Colonic mucosa (tissue), 4 donors: ENCODE measurements around the gene EVA1B. TPM values are rescaled to one million over a fixed set of nuclear protein-coding genes. Genes with fewer than 3 reads are reported as not detected.

ENCODE experiments used
- DNase-seq: peaks from one replicate; pipeline ENCODE4 v3.0.0-alpha.2; 2020
- H3K27ac ChIP-seq: fragments of 200-600 bp; one replicate; pipeline ENCODE4 v1.8.0; 2021
- H3K27me3 ChIP-seq: fragments of 200-600 bp; one replicate; pipeline ENCODE4 v1.8.0; 2021
- H3K36me3 ChIP-seq: fragments of 200-600 bp; one replicate; pipeline ENCODE4 v1.8.0; 2021
- H3K4me1 ChIP-seq: fragments of 200-600 bp; one replicate; pipeline ENCODE4 v1.8.0; 2021; ENCODE audit warnings: mild to moderate bottlenecking
- H3K4me3 ChIP-seq: fragments of 200-600 bp; one replicate; pipeline ENCODE4 v1.8.0; 2021
- H3K9ac ChIP-seq, 2 donors: one replicate each; pipeline ENCODE4 v1.7.0; 2013; ENCODE audit warnings: control low read depth in 2 of 2, low read depth in 2 of 2, low read length in 2 of 2
- H3K9me3 ChIP-seq: fragments of 200-600 bp; one replicate; pipeline ENCODE4 v1.8.0; 2021
- CTCF ChIP-seq: fragments of 200-600 bp; IDR thresholded peaks from one replicate; pipeline ENCODE4 v1.8.0; 2022; ENCODE audit warnings: antibody characterized with exemption, mild to moderate bottlenecking
- intact Hi-C: fragments of 100-400 bp; cut with DNase I; formaldehyde crosslinking; loops from one replicate; pipeline ENCODE4 v1.14.1; 2022
- total RNA-seq, 2 donors: library from RNA; stranded (reverse); fragmentation: NEBNext Ultra II Directional in 1 of 2; extraction: Animal tissue kit (Norgen Biotek cat#: 25700) in 1 of 2; gene quantifications; one replicate each; pipeline ENCODE4 v1.2.1, GENCODE V29; 2021
- donor health status: healthy.
- donor health status: DM: no; HTN: no; CAD: no.
- donor health status: DM: no; HTN: no; CAD: no.

EVA1B gene
- total RNA-seq, 2 donors from 2014 or later, result 5.3 to 8.7 TPM

DNA sequence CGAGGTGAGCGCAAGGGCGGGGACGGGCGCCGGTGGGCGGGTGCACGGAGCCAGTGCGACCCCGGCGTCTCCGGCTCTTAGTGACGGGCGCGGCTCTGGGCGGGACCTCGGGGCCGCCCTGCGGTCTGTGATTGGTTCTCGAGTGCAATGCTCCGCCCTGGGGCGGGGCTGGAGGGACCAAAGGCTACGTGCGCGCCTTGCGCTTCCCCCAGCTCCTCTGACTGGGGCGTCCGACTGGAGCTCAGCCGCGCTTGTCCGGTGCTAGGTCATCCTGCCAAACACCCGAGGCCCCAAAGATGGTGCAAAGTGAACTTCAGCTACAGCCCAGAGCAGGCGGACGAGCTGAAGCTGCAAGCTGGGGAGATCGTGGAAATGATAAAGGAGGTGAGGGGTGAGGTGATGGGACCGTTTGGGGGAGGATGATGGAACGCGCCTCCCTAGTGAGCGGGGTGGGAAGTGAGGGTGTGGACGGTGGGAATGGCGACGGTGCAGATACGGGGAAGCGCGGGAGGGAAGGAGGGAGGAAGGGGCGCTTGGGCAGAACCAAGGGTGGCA is 16.5 kb downstream of the EVA1B start:
- intact Hi-C loops, result no loop called here
- H3K9ac ChIP-seq, result peak overlapping the region; percentile 20 to 76
- no peaks in the 10 kb centered on the region for H3K9me3 ChIP-seq
- peak overlapping the region; percentile 94 for H3K4me3 ChIP-seq
- H3K36me3 ChIP-seq, result no peaks in the 10 kb centered on the region
- peak; percentile 96 for DNase-seq
- H3K27me3 ChIP-seq, result no peaks in the 10 kb centered on the region
- H3K27ac ChIP-seq, result peak overlapping the region; percentile 90
- TF ChIP-seq CTCF, result no peak
- peaks cover 4% of the 10 kb centered on the region for H3K4me1 ChIP-seq

GRCh38 chr1:36306210-36306901 is 17.1 kb downstream of the EVA1B start, which contains the start of gene SH3D21:
SH3D21 (plus strand) TSS chr1:36306368; CDS start chr1:36306421, 53 bp downstream.
- intact Hi-C loops, result no loop called here
- Histone ChIP-seq H3K4me1 (peaks cover 4% of the 10 kb centered on the region), H3K4me3 (peak within 1 kb of the TSS; percentile 94), H3K27ac (peak within 1 kb of the TSS; percentile 90), H3K27me3 (no peaks in the 10 kb centered on the region), H3K9me3 (no peaks in the 10 kb centered on the region), H3K36me3 (peaks cover 4% of the 10 kb centered on the region), H3K9ac (peak within 1 kb of the TSS; percentile 73 to 76)
- no peak for TF ChIP-seq CTCF
- DNase-seq, result peak; percentile 80

DNA sequence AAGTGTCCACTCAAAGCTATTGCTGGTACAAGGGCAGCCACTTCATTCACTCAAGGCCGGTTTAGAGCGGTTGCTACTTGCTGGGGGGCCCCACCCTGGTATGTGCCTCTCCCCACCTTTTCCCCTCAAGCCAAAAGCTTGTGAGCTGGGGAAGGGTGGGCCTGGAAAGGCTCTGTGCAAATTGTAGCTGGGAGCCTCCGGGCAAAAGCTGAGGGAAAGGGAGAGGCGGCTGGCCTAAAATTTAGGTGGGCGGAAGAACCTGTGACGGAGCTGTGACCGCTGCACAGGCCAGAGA is 17.6 kb downstream of the EVA1B start:
- peak overlapping the region; percentile 94 for H3K4me3 ChIP-seq
- peaks cover 9% of the 10 kb centered on the region for H3K36me3 ChIP-seq
- peak overlapping the region; percentile 90 for H3K27ac ChIP-seq
- peaks cover 4% of the 10 kb centered on the region for H3K4me1 ChIP-seq
- peak overlapping the region; percentile 73 to 76 for H3K9ac ChIP-seq
- peak; percentile 48 for DNase-seq
- TF ChIP-seq CTCF, result no peak
- no peaks in the 10 kb centered on the region for H3K27me3 ChIP-seq
- H3K9me3 ChIP-seq, result no peaks in the 10 kb centered on the region
- intact Hi-C loops, result no loop called here

- no peaks in the 10 kb centered on the region for H3K9me3 ChIP-seq
- TF ChIP-seq CTCF, result no peak
- H3K27ac ChIP-seq, result peak overlapping the region; percentile 90
- peak; percentile 27 for DNase-seq
- intact Hi-C loops, result no loop called here
- peak overlapping the region in 1 of 2 donors; percentile 19 for H3K9ac ChIP-seq
- H3K27me3 ChIP-seq, result no peaks in the 10 kb centered on the region
- no peak overlapping the region for H3K4me3 ChIP-seq
- peaks cover 11% of the 10 kb centered on the region for H3K36me3 ChIP-seq
- H3K4me1 ChIP-seq, result peaks cover 4% of the 10 kb centered on the region
Measured at GRCh38 chr1:36304970-36305914, 18.2 kb downstream of the EVA1B start.

GRCh38 chr1:36304521-36304920 is 18.9 kb downstream of the EVA1B start:
- no peak overlapping the region for H3K27ac ChIP-seq
- intact Hi-C loops, result no loop called here
- DNase-seq, result no peak

More at GRCh38 chr1:36304521-36304920, 18.9 kb downstream of the EVA1B start:
- no peak for TF ChIP-seq CTCF
- peaks cover 11% of the 10 kb centered on the region for H3K36me3 ChIP-seq
- no peaks in the 10 kb centered on the region for H3K9me3 ChIP-seq
- H3K4me1 ChIP-seq, result peaks cover 4% of the 10 kb centered on the region
- H3K27me3 ChIP-seq, result no peaks in the 10 kb centered on the region
- H3K4me3 ChIP-seq, result no peak overlapping the region
- H3K9ac ChIP-seq, result no peak overlapping the region
